IMR-90 (cell line): ENCODE data around the gene C1QL1. TPM values are rescaled to one million over a fixed set of nuclear protein-coding genes. Genes with fewer than 3 reads are reported as not detected.

ENCODE experiments used
- ATAC-seq: fragments of 200-7000 bp; cut with Tn5 transposase; 2 replicates; pipeline ENCODE4 v1.9.1; 2020; ENCODE audit warnings: low read depth, mild to moderate bottlenecking, moderate library complexity
- BruUV-seq: library from RNA; stranded (reverse); fragments of 400-500 nt; replicated peaks from 2 replicates; lab custom pipeline; 2021; lab: Mats Ljungman, UMichigan
- CTCF ChIA-PET: fragments of 300-600 bp; formaldehyde crosslinking; extraction: SDS; loops from one replicate; lab custom pipeline; 2021; ENCODE audit warnings: antibody characterized with exemption; lab: Yijun Ruan, JAX
- POLR2A ChIA-PET: fragments of 300-600 bp; sonication (Branson Sonifier 250); formaldehyde crosslinking; loops from one replicate; lab custom pipeline; 2022; ENCODE audit warnings: antibody characterized with exemption; ENCODE audit not compliant: unreplicated experiment; lab: Charles Lee
- DNase-seq: peaks from one replicate; pipeline ENCODE4 v3.0.0; 2013
- H2AFZ ChIP-seq: replicated peaks from 2 replicates; pipeline ENCODE3; 2013; ENCODE audit warnings: low read length, mild to moderate bottlenecking; ENCODE audit not compliant: poor library complexity
- H2AK5ac ChIP-seq: 2 replicates; pipeline ENCODE4 v1.6.1; 2013; ENCODE audit warnings: low read depth, low read length, inconsistent platforms
- H2AK9ac ChIP-seq: replicated peaks from 2 replicates; pipeline ENCODE3; 2013; ENCODE audit warnings: mild to moderate bottlenecking, low read depth, low read length, moderate library complexity; ENCODE audit not compliant: poor library complexity
- H2BK120ac ChIP-seq: 2 replicates; pipeline ENCODE4 v1.6.1; 2013; ENCODE audit warnings: low read depth, low read length, inconsistent platforms
- H2BK15ac ChIP-seq: 3 replicates; pipeline ENCODE4 v1.6.1; 2013; ENCODE audit warnings: low read depth, low read length, inconsistent platforms
- H2BK20ac ChIP-seq: 2 replicates; pipeline ENCODE4 v1.6.1; 2013; ENCODE audit warnings: low read depth, mild to moderate bottlenecking, inconsistent platforms, low read length, moderate library complexity
- H2BK5ac ChIP-seq: 2 replicates; pipeline ENCODE4 v1.6.1; 2013; ENCODE audit warnings: mild to moderate bottlenecking, low read depth, low read length, inconsistent platforms; ENCODE audit not compliant: poor library complexity, severe bottlenecking
- H3K14ac ChIP-seq: replicated peaks from 2 replicates; pipeline ENCODE4 v1.6.1; 2013; ENCODE audit warnings: low read depth, low read length, inconsistent platforms
- H3K18ac ChIP-seq: 2 replicates; pipeline ENCODE4 v1.6.1; 2013; ENCODE audit warnings: low read depth, low read length, control low read depth
- H3K23ac ChIP-seq: 2 replicates; pipeline ENCODE4 v1.6.1; 2013; ENCODE audit warnings: low read depth, low read length, inconsistent platforms
- H3K27ac ChIP-seq: 2 replicates; pipeline ENCODE4 v1.5.1; 2013; ENCODE audit warnings: mild to moderate bottlenecking, control low read depth, low read length; ENCODE audit not compliant: insufficient read depth
- H3K27me3 ChIP-seq: 2 replicates; pipeline ENCODE4 v1.6.1; 2013; ENCODE audit warnings: low read length; ENCODE audit not compliant: control insufficient read depth, insufficient read depth
- H3K36me3 ChIP-seq: 2 replicates; pipeline ENCODE4 v1.6.1; 2013; ENCODE audit warnings: low read length, mixed read lengths; ENCODE audit not compliant: control insufficient read depth, insufficient read depth
- H3K4ac ChIP-seq: 2 replicates; pipeline ENCODE4 v1.6.1; 2013; ENCODE audit warnings: low read depth, low read length, inconsistent platforms
- H3K4me1 ChIP-seq: 2 replicates; pipeline ENCODE4 v1.6.1; 2013; ENCODE audit warnings: low read length, mixed read lengths; ENCODE audit not compliant: control insufficient read depth, insufficient read depth
- H3K4me2 ChIP-seq: 2 replicates; pipeline ENCODE4 v1.6.1; 2013; ENCODE audit warnings: low read depth, mild to moderate bottlenecking, control low read depth, low read length, moderate library complexity
- H3K4me3 ChIP-seq: 2 replicates; pipeline ENCODE4 v1.5.1; 2013; ENCODE audit warnings: low read depth, mild to moderate bottlenecking, control low read depth, low read length, moderate library complexity; ENCODE audit not compliant: insufficient read depth
- H3K56ac ChIP-seq: 2 replicates; pipeline ENCODE4 v1.6.1; 2013; ENCODE audit warnings: low read length, inconsistent platforms; ENCODE audit not compliant: insufficient read depth; ENCODE audit errors: extremely low read depth
- H3K79me1 ChIP-seq, 2 experiments: 2 replicates each; pipeline ENCODE4 v1.6.1; 2013; ENCODE audit warnings: low read length in 2 of 2, inconsistent platforms in 1 of 2, low read depth in 1 of 2
- H3K9ac ChIP-seq: 2 replicates; pipeline ENCODE4 v1.6.1; 2013; ENCODE audit warnings: low read depth, low read length, control low read depth
- H3K9me1 ChIP-seq: 2 replicates; pipeline ENCODE4 v1.6.1; 2013; ENCODE audit warnings: low read length, inconsistent platforms; ENCODE audit not compliant: insufficient read depth
- H3K9me3 ChIP-seq: 2 replicates; pipeline ENCODE4 v1.6.1; 2013; ENCODE audit warnings: low read length; ENCODE audit not compliant: control insufficient read depth, insufficient read depth
- H4K20me1 ChIP-seq: 2 replicates; pipeline ENCODE4 v1.6.1; 2013; ENCODE audit warnings: low read length, inconsistent platforms; ENCODE audit not compliant: insufficient read depth
- H4K5ac ChIP-seq: 2 replicates; pipeline ENCODE4 v1.6.1; 2013; ENCODE audit warnings: mild to moderate bottlenecking, low read depth, low read length, control low read depth
- H4K8ac ChIP-seq, 2 experiments: 2 replicates each; pipeline ENCODE4 v1.6.1; 2013; ENCODE audit warnings: low read depth in 2 of 2, low read length in 2 of 2, control low read depth in 1 of 2, inconsistent platforms in 1 of 2
- H4K91ac ChIP-seq: 2 replicates; pipeline ENCODE4 v1.6.1; 2013; ENCODE audit warnings: low read depth, low read length, inconsistent platforms; ENCODE audit not compliant: insufficient read depth
- BHLHE40 ChIP-seq: fragments of 150-350 bp; IDR thresholded peaks from 2 replicates; pipeline ENCODE4 v1.6.1; 2016; ENCODE audit warnings: mild to moderate bottlenecking, low read depth, low read length
- CHD1 ChIP-seq: IDR thresholded peaks from 2 replicates; pipeline ENCODE4 v1.6.1; 2012; ENCODE audit warnings: low read depth, low read length, improper control_type of control experiment
- ELK1 ChIP-seq: fragments of 150-350 bp; IDR thresholded peaks from 2 replicates; pipeline ENCODE4 v1.6.1; 2016; ENCODE audit warnings: low read depth, mild to moderate bottlenecking, low read length, moderate library complexity, borderline replicate concordance
- FOS ChIP-seq: fragments of 150-350 bp; IDR thresholded peaks from 2 replicates; pipeline ENCODE4 v1.6.1; 2016; ENCODE audit warnings: low read depth, low read length
- MXI1 ChIP-seq: IDR thresholded peaks from 2 replicates; pipeline ENCODE4 v1.6.1; 2012; ENCODE audit warnings: low read depth, mild to moderate bottlenecking, low read length, moderate library complexity, borderline replicate concordance
- NFE2L2 ChIP-seq: fragments of 150-350 bp; IDR thresholded peaks from 2 replicates; pipeline ENCODE4 v1.6.1; 2016; ENCODE audit warnings: low read depth, mild to moderate bottlenecking, low read length
- RAD21 ChIP-seq: IDR thresholded peaks from 2 replicates; pipeline ENCODE4 v1.6.1; 2012; ENCODE audit warnings: low read length, improper control_type of control experiment
- SMC3 ChIP-seq: fragments of 150-350 bp; IDR thresholded peaks from 2 replicates; pipeline ENCODE4 v1.6.1; 2016; ENCODE audit warnings: low read depth, mild to moderate bottlenecking, antibody characterized with exemption, low read length, moderate library complexity
- WGBS, 2 experiments: methylation state at CpG; one replicate each; pipeline versions ENCODE4 v1.1.5 to v1.1.7; 2013; ENCODE audit warnings: missing lambda C conversion rate in 2 of 2; ENCODE audit not compliant: insufficient read length in 1 of 2; ENCODE audit errors: extremely low coverage in 2 of 2; 5-methylcytosine and 5-hydroxymethylcytosine counted together
- dilution Hi-C: fragments of 300-500 bp; cut with HindIII; formaldehyde crosslinking; loops from one replicate; pipeline ENCODE4 v1.14.3; 2018; ENCODE audit warnings: low sequenced_read_pairs; ENCODE audit not compliant: unreplicated experiment
- in situ Hi-C: fragments of 300-500 bp; cut with MboI; formaldehyde crosslinking; loops from 3 replicates; pipeline ENCODE4 v1.14.3; 2019; ENCODE audit warnings: low sequenced_read_pairs, inconsistent platforms, mixed read lengths
- intact Hi-C: fragments of 100-400 bp; cut with micrococcal nuclease; formaldehyde crosslinking; loops from 2 replicates; pipeline ENCODE4 v1.10.0; 2022
- polyA plus RNA-seq, 3 experiments: library from polyadenylated mRNA; depleted of rRNA; stranded (reverse); fragments of >200 nt; gene quantifications; 2 replicates each; pipeline ENCODE4 v1.2.3, GENCODE V29; 2012; ENCODE audit warnings: low replicate concordance in 1 of 3
- total RNA-seq: library from RNA; depleted of rRNA; stranded (reverse); fragments of >200 nt; gene quantifications from 2 replicates; pipeline ENCODE4 v1.2.3, GENCODE V29; 2012

The C1QL1 gene
- total and polyA plus RNA-seq, 2 of the 4 experiments (the other 2 are of a cell fraction), result 0.18 to 0.84 TPM

DNA sequence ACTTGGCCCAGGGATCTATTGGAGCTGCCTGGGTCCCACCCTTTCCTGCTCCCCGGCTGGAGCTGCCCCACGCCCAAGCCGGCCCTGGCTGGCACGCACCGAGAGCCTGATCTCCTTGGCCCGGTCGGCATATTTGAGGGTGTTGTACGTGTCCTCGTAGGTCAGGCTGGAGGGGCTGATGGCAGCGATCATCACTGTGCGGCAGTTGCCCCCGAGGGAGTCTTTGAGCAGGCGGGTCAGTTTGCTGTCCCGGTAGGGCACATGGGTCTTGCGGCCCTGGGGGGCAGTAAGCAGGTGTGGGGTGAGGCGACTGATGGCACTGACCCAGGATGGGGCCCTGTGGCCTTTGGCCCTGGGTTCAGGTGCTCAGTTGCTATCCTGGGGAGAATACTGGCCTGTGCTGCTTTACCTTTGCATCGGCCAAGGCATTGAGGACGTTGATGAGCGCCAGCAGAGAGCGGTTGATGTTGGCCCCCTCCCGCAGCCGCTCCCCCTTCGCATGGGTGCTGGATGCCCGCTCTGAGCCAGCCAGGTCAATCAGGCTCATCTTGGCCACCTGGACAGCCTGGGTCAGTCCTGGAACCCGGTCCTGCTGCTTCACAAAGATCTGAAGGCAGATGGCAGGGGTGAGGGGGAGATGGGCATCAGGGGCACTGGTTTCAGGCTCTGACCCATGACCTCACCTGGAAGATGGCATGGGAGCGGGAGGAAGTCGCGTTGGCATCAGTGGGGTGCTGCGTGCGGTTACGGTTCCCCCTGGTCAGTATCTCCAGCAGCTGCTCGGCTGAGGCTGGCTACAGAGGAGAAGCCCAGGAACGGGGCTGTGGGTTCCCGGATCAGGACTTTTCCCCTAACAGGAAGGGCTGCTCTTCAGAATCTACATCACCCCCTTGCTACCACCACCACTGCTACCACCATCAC is 34.0 kb downstream of the C1QL1 start:
- H4K91ac ChIP-seq, result no peak overlapping the region
- H3K23ac ChIP-seq, result no peak overlapping the region
- no peak overlapping the region for H2BK15ac ChIP-seq
- intact Hi-C loops, result no loop called here
- no peak overlapping the region for H3K56ac ChIP-seq
- H3K36me3 ChIP-seq, result peaks cover 2% of the 10 kb centered on the region; the same call in 1 of the 2 replicates
- H3K4me2 ChIP-seq, result no peak overlapping the region
- no peak overlapping the region for H4K5ac ChIP-seq
- no TSS peak for BruUV-seq
- H3K9ac ChIP-seq, result no peak overlapping the region
- no peak overlapping the region for H2BK5ac ChIP-seq
- H3K27me3 ChIP-seq, result no peaks in the 10 kb centered on the region
- POLR2A ChIA-PET, result no interaction called here
- no peak overlapping the region for H3K18ac ChIP-seq
- no peaks in the 10 kb centered on the region for H3K9me3 ChIP-seq
- no peak overlapping the region for H3K4ac ChIP-seq
- peak overlapping the region; percentile 70 for H2AK9ac ChIP-seq
- H3K4me3 ChIP-seq, result no peak overlapping the region
- H3K27ac ChIP-seq, result no peak overlapping the region
- H3K14ac ChIP-seq, result no peak overlapping the region
- no peaks in the 10 kb centered on the region for H3K4me1 ChIP-seq
- H2BK20ac ChIP-seq, result no peak overlapping the region
- no peaks in the 10 kb centered on the region; the same call in 1 of the 2 replicates for H3K9me1 ChIP-seq
- no peak for ATAC-seq
- H2AFZ ChIP-seq, result peak overlapping the region; percentile 51
- WGBS, 2 experiments, result 96% methylated on average over 22 of the region's 34 CpGs; no CpG with 5 or more reads in 1 of the 2 experiments
- no peak overlapping the region for H2AK5ac ChIP-seq
- no peaks in the 10 kb centered on the region; the same call in 1 of the 2 replicates for H4K20me1 ChIP-seq
- in situ Hi-C loops, result no loop called here
- dilution Hi-C loops, result no loop called here
- no peak for DNase-seq
- TF ChIP-seq NFE2L2 (no peak), MXI1 (no peak), CHD1 (no peak), BHLHE40 (no peak), RAD21 (no peak), SMC3 (no peak), FOS (no peak), ELK1 (no peak)
- H4K8ac ChIP-seq, result no peak overlapping the region
- CTCF ChIA-PET, result no interaction called here
- H2BK120ac ChIP-seq, result no peak overlapping the region
- H3K79me1 ChIP-seq, result peaks cover 19 to 31% of the 10 kb centered on the region in 2 experiments
